Kidney tubule cell (primary cell): Measurements from ENCODE around the gene UGT1A1.

ENCODE experiments used
- DNase-seq: peaks from one replicate; pipeline ENCODE4 v3.0.0-alpha.2; 2018; ENCODE audit warnings: low spot score

Gene UGT1A1

DNA sequence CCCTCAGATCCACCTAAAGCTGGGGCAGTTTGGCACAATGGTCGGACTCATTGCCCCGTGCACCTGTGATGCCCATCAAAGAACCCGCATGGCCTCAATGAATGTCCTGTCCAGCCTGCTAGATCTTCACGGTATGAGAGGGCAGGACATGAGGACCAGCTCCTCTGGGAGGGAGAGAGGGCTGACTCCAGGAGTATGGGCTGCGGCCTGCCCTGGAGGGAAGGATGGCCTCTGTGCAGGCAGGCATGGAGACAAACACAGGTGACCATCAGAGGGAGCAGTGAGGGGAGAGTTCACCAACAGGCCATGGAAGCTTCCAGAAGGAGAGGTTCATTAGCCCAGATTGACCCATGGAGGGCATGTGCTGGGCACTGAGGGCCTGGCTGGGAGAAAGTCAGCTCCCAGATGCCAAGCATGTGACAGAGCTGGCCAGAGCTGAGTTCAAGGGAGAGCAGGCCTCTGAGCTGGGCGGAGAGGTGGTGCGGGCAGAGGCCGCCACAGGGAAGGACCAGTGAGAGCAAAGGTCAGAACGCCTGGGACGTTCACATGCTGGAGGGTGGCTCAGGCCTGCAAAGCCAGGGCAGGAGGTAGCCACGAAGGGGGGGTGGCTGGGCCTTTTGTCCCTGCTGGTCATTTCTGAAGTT lies 58.0 kb downstream of the UGT1A1 start:
- DNase-seq = no peak

DNA sequence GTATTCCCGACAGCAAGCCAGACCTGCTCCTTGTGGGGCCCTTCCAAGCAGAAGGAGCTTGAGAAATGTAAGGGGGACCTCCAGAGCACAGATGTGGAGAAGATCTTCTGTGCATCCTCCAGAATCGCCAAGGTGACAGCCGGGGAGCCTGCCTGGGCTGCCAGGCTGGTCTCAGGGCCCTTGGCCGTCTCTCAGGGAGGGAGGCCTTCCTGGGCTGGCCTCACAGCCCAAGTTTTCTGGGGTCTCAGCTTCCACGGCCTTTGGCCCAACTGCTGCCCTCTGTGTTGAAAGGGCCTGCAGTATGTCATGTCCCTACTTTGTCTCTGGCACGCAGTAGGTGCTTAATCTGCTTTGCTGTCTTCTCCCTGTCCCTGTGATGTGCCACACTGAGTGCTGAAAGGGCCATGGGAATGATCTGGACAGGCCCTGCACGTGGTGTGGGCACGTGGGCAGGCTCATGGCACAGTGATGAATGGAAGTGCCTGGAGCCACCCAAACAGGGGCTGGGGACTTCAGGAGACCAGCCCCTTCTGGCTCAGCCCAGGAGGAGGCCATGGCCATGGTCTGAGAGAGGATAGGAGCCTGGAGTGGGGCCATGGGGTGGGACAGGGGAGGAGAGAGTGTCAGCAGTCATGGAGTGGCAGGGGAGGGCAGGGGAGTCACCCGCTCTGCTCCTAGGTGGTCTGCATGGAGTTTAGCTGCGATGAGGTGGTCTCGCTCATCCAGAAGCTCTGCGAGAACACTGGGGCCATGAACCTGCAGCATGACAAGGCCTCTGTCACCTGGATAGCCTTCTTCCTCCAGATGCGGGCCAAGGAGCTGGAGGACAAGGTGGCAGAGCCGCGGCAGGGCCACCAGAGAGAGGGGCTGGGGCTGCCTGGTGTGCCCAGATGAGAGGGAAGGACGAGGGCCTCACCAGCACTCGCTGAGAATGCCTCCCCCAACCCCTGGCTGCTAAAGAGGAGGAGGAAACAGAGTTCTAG lies 58.9 kb downstream of the UGT1A1 start:
- DNase-seq = no peak

DNA sequence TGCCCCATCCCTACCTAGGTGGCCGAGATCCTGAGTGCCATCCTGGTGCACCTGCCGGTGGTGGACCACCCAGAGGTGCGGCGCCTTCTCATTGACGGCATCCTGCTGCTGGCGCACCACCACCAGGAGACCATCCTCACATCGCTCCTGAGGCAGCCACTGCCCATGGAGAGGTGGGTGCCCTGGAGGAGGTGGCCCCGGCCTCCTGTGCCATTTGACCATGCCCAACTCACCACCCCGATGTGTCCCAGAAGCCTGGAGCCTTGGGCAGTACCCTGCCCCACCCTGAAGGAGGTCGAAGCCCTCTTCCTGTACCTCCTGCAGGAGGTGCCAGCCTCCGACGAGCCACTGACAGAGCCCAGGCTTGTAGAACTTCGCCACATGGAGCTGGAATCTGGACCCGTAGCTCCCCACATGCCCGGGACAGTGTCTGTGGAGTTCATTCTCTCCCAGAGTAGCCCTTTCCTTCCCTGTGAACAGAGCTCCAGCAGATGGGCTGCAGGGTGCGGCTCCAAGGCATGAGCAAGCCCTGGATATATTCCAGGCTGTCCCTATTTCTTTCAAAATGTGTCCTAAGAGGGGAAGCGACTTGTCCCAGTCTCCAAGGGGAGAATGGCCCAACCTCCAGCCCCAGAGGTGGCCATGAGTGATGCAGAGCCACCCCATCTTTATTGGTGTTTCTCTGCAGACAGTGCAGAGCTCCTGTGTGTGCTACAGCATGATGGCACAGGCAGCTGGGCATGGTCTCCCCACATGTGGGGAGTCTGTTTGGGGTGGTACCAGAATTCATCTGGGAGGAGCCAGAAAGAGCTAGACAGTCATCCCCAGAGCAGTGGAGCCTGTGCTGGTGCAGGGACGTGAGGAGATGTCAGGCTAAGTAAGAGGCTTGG lies 60.1 kb downstream of the UGT1A1 start:
- DNase-seq = no peak

GRCh38 chr2:233820774-233821105 lies 60.7 kb downstream of the UGT1A1 start:
- no peak for DNase-seq

DNA sequence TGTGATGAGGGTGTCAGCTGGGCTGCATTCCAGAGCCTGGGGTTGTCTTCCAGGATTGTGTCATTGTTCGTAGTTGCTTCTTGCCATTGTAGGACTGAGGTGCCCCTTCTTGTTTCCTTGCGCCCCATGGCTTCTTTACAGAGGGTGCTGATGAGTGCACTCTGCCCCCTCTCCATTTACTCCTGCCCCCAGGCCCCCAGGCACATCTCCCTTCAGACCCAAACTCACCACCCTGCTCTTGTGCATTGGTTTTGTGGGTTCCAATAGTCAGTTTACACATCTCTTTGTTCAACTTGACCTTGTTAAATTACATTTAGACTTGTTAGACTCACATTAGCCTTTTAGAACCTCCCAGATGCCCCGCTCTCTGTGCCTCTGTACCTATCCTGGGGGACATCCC lies 61.1 kb downstream of the UGT1A1 start:
- DNase-seq = no peak

DNA sequence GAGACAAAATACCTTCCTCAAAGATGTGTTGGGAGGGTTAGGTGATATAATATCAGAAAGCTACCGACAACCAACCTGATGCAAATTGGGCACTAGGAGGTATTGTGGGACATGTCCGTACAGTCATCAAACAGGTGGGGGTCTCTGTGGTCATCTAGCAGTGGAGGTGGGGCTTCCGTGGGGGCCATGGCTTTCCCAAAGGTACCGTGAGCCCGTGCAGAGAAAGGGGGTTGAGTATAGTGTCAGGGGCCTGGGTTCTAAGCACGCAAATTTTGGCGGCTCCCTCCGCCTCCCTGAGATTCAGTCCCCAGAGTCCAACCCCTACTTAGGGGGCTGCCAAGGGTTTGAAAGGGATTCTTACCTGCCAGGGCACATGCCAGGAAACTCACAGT lies 61.6 kb downstream of the UGT1A1 start:
- no peak for DNase-seq

- no peak for DNase-seq
Observed at GRCh38 chr2:233822101-233822771, 62.2 kb downstream of the UGT1A1 start.
